DMS114 treated with DMSO at 0.1 percent for 48 hours (cell line): ENCODE data around the gene LATS1.
A peak's percentile ranks its signal among the peaks of the same experiment; 100 is the strongest.
"Not testable (repeated sequence)": the region's sequence is repeated elsewhere in the genome, so short reads cannot be mapped to it uniquely, and the experiment has no call there.

Experiments used
- DNase-seq: peaks from one replicate; lab custom pipeline; 2025; ENCODE audit not compliant: unreplicated experiment; lab: John Stamatoyannopoulos, UW

LATS1 gene

GRCh38 chr6:149729824-149730223, 11.9 kb upstream of the LATS1 start:
- DNase-seq = no peak

DNA sequence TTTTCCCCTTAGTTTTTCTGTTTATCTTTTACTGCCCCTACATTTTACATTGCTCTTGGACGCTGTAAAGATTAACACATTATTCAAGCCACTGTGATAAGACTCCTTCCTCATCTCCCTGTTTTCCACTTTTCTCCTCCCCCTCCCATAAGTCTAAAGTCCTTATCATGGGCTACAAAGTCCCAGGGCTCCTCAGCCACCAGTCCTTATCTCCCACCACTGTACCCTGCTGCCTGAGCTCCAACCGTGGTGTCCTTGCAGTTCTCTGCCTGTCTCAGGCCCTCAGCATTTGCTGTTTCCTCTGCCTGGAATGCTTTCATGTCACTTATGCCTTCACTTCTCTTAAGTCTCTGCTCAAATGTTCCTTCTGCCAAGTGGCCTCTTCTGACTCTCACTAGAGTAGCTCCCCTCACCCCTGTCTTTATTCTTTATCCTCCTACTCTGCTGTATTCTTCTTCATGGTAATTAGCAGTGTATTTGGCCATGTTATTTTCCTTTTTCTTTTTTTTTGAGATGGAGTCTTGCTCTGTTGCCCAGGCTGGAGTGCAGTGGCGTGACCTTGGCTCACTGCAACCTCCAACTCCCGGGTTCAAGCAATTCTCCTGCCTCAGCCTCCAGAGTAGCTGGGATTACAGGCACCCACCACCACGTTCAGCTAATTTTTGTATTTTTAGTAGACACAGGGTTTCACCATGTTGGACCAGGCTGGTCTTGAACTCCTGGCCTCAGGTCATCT, 10.8 kb upstream of the LATS1 start:
- no peak for DNase-seq

DNA sequence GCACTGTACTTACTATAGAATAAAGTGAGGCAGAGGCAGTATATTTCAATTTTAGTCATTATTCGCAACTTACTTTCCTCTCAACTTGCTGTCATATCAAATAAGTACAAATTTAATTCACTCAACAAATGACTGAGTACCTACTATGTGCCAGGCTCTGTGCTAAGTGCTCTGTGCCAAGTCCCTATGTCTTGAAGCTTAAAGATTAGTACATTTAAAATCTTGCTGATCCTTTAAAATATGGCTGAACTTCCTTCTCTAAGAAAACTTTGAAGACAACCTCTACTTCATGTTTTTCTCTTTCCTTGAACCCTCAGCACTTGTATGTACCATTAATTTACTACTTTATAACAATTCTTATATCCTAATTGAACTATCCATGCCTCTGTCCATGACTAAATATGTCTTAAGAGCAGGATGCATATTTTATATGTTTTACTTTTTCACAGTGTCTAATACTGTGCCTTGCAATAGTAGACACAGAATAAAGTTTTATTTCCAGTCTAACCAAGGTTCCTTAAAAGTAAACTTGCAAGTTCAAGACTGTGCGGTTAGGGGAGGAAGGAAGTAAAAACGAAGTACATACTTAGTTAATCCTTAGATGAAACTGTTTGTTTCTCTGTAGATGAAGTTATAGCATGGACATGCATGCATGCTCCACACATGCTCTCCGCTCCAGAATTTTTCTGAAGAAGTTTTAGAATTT, 10.0 kb upstream of the LATS1 start:
- DNase-seq = no peak

GRCh38 chr6:149725785-149726184, 7.9 kb upstream of the LATS1 start:
- no peak for DNase-seq

GRCh38 chr6:149723771-149724417, 6.0 kb upstream of the LATS1 start:
- DNase-seq = peak; percentile 34

GRCh38 chr6:149723262-149723661, 5.4 kb upstream of the LATS1 start:
- DNase-seq = no peak

DNA sequence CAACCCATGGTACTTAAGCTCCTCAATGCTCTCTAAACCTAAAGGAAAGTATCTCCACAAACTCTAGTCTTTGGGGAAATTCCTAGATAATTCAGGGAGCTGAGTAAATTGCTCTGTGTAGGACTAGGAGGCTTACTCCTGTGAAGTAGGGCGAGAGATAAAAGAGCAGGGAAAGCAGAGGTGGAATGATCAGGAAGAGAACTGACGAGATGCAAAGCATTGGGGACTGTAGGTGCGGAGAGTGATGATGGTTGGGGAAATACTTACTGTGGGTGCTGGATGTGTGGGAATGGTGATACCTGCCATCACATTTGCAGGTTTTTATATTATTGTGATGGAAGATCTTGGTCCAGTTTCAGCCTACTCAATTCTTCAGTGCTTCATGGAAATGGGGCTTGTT, 1.6 kb upstream of the LATS1 start:
- no peak for DNase-seq

DNA sequence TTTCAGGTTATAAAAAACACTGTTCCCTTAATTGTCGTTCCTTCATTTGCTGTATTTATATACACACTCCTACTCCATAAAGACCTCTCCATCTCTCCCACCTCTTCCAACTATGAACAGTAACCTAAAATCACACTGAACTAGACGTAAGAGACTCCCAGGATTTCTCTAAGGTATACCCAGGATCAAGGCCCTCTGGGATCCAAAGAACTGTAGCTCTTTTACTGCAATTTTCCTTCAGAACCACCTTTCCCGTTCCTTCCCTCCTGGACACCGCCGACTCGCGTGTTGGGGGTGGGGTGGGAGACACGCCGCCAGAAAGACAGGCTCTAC, 680 bp downstream of the LATS1 start:
- no peak for DNase-seq

- no peak for DNase-seq
Measured at GRCh38 chr6:149716181-149716963, 1.5 kb downstream of the LATS1 start.

- DNase-seq = no peak
Measured at GRCh38 chr6:149714442-149714841, 3.5 kb downstream of the LATS1 start.

- DNase-seq = no peak
Measured at GRCh38 chr6:149711711-149712110, 6.2 kb downstream of the LATS1 start.

DNA sequence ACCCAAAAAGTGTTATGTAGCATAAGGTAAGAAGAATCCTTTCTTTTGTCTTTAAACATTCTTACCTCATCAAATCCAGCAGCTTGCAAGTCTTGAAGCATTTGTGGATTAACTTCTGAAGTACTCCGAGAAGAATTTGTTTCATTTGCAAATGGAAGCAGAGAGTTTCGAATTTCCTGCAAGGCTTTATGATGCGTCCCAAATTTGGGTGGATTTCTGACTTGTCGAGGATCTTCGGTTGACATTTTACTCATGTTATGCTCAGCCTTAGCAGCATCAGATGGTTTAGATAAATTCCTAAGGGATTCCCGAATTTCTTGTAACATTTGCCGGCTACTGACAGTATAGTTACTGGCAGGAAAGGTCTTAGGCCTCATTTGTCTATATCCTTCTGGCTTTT, 16.2 kb downstream of the LATS1 start:
- no peak for DNase-seq

DNA sequence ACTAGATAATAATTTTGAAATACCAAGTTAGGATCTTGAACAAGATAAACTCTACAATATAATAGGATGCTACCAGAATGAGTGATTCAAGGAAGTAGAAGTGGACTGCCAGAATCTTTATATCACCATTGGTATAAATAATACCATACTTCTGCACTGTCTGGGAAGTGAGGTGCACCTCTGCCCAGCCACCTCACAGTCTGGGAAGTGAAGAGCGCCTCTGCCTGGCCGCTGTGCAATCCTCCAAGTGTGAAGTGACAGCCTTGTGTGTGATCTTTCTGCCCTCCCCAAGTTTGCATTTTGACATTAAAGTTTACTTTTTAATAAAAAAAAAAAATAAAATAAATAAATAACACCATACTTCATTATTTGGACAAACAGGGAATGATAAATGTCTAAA, 18.8 kb downstream of the LATS1 start:
- DNase-seq = no peak

DNA sequence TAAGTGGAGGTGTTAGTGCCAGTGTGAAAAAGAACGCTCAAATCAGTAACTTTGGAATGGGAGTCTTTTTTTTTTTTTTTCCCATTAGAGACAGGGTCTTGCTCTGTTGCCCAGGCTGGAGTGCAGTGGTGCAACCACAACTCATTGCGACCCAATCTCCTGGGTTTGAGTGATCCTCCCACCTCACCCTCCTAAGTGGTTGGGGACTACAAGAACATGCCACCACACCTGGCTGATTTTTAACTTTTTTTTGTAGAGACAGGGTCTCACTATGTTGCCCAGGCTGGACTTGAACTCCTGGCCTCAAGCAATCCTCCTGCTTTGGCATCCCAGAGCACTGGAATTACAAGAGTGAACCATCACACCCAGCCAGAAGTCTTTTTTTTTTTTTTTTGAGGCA, 19.7 kb downstream of the LATS1 start:
- no peak for DNase-seq

DNA sequence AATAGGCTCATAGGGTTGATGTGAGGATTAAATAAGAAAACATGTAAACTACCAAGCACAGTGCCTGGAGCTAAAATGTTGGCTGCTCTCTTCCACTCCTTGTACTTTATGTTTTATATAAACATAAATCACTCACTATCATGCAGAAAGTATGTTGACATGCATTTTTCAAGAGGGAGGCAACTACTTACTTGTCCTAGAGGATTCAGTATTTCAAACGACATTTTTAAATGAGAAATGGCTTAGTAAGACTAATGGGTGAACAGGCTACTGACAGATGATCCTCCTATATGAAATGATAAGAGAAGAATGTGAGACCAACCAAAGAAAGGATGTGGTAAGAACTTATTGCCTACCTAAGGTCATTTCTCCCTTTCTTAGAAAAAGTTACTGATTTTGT, 21.0 kb downstream of the LATS1 start:
- no peak for DNase-seq

GRCh38 chr6:149694921-149695320, 23.0 kb downstream of the LATS1 start:
- no peak for DNase-seq

- no peak for DNase-seq
Measured at GRCh38 chr6:149691201-149691600, 26.7 kb downstream of the LATS1 start.

GRCh38 chr6:149686230-149686629, 31.7 kb downstream of the LATS1 start:
- no peak for DNase-seq

- no peak for DNase-seq
Measured at GRCh38 chr6:149683256-149683859, 34.5 kb downstream of the LATS1 start.

- not testable (repeated sequence) for DNase-seq
Measured at GRCh38 chr6:149681845-149682244, 36.1 kb downstream of the LATS1 start.

DNA sequence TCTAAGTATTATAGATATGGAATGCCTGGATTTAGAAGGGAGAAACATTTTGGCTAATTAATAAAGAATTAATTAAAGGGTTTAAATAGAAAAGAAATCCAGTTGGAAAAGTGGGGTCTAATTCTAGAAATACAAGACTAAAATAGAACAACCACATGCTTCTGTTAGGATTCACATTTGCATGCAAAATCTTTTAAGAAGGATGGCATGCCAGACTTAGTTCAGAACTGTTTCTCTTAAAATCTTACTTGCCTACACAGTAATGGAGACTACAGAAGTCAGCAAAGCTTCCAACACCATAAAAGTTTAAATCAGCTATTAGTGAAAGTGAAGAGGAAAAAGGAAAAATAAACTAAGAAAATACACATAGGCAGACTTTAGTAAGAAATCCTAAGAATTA, 36.7 kb downstream of the LATS1 start:
- DNase-seq = no peak
